SK-N-SH treated with all-trans-retinoic acid at 6 μM for 48 hours (cell line): Measurements from ENCODE around the gene PRR5.
A peak's percentile ranks its signal among the peaks of the same experiment; 100 is the strongest.

Experiments
- ATAC-seq: fragments of 200-7000 bp; cut with Tn5 transposase; 3 replicates; pipeline ENCODE4 v1.9.1; 2020; ENCODE audit warnings: mild to moderate bottlenecking, moderate library complexity
- ARNTL ChIP-seq: fragments of 450-650 bp; formaldehyde crosslinking; IDR thresholded peaks from 2 replicates; pipeline ENCODE4 v1.5.0; 2020; ENCODE audit warnings: low read depth, mild to moderate bottlenecking, moderate library complexity, borderline replicate concordance
- BACH2 ChIP-seq: fragments of 250-450 bp; sonication (Bioruptor Pico); IDR thresholded peaks from 2 replicates; pipeline ENCODE4 v1.9.0; 2021; ENCODE audit warnings: mild to moderate bottlenecking, borderline replicate concordance
- CSDC2 ChIP-seq: fragments of 250-450 bp; sonication (Bioruptor Pico); IDR thresholded peaks from 2 replicates; pipeline ENCODE4 v1.5.0; 2020; ENCODE audit warnings: mild to moderate bottlenecking, moderate library complexity
- ESRRG ChIP-seq: fragments of 250-450 bp; sonication (Bioruptor Pico); IDR thresholded peaks from 2 replicates; pipeline ENCODE4 v1.6.1; 2021; ENCODE audit warnings: mild to moderate bottlenecking
- GLIS3 ChIP-seq: fragments of 250-450 bp; sonication (Bioruptor Pico); IDR thresholded peaks from 2 replicates; pipeline ENCODE4 v1.5.0; 2020; ENCODE audit warnings: mild to moderate bottlenecking, moderate library complexity
- OSR1 ChIP-seq: fragments of 250-450 bp; sonication (Bioruptor Pico); IDR thresholded peaks from 2 replicates; pipeline ENCODE4 v1.8.0; 2022; ENCODE audit warnings: moderate library complexity, mild to moderate bottlenecking, inconsistent platforms
- RARB ChIP-seq: fragments of 250-450 bp; sonication (Bioruptor Pico); IDR thresholded peaks from 2 replicates; pipeline ENCODE4 v1.8.0; 2021; ENCODE audit warnings: mild to moderate bottlenecking, moderate library complexity
- SNAI2 ChIP-seq: fragments of 250-450 bp; sonication (Bioruptor Pico); IDR thresholded peaks from 2 replicates; pipeline ENCODE4 v1.5.0; 2020; ENCODE audit warnings: mild to moderate bottlenecking, moderate library complexity
- TCF4 ChIP-seq: fragments of 250-450 bp; sonication (Bioruptor Pico); IDR thresholded peaks from 2 replicates; pipeline ENCODE4 v1.8.0; 2021; ENCODE audit warnings: mild to moderate bottlenecking, moderate library complexity, borderline replicate concordance
- TOX ChIP-seq: fragments of 250-450 bp; sonication (Bioruptor Pico); IDR thresholded peaks from 2 replicates; pipeline ENCODE4 v1.8.0; 2021; ENCODE audit warnings: mild to moderate bottlenecking, moderate library complexity, borderline replicate concordance
- ZC3H10 ChIP-seq: fragments of 250-450 bp; sonication (Bioruptor Pico); IDR thresholded peaks from 2 replicates; pipeline ENCODE4 v1.5.1; 2021; ENCODE audit warnings: mild to moderate bottlenecking, moderate library complexity
- ZFP3 ChIP-seq: fragments of 250-450 bp; sonication (Bioruptor Pico); IDR thresholded peaks from 2 replicates; pipeline ENCODE4 v1.5.0; 2020; ENCODE audit warnings: mild to moderate bottlenecking, moderate library complexity
- ZFP30 ChIP-seq: fragments of 450-650 bp; formaldehyde crosslinking; IDR thresholded peaks from 2 replicates; pipeline ENCODE4 v1.5.0; 2022; ENCODE audit warnings: mild to moderate bottlenecking, moderate library complexity
- ZNF565 ChIP-seq: fragments of 450-650 bp; formaldehyde crosslinking; conservative IDR thresholded peaks from 2 replicates; pipeline ENCODE4 v1.5.0; 2020; ENCODE audit warnings: low read depth, mild to moderate bottlenecking, moderate library complexity
- ZNF70 ChIP-seq: fragments of 450-650 bp; formaldehyde crosslinking; IDR thresholded peaks from 2 replicates; pipeline ENCODE4 v1.5.0; 2020; ENCODE audit warnings: mild to moderate bottlenecking, moderate library complexity
- ZNF8 ChIP-seq: fragments of 450-650 bp; formaldehyde crosslinking; IDR thresholded peaks from 2 replicates; pipeline ENCODE4 v1.5.0; 2020; ENCODE audit warnings: mild to moderate bottlenecking, moderate library complexity
- TF ChIP-seq, protein P1 (sequence below): fragments of 250-450 bp; sonication (Bioruptor Pico); IDR thresholded peaks from 2 replicates; pipeline ENCODE4 v1.8.0; 2020; ENCODE audit warnings: mild to moderate bottlenecking, moderate library complexity, borderline replicate concordance
- TF ChIP-seq, protein P2 (sequence below): fragments of 250-450 bp; sonication (Bioruptor Pico); IDR thresholded peaks from 2 replicates; pipeline ENCODE4 v1.5.1; 2021; ENCODE audit warnings: mild to moderate bottlenecking, moderate library complexity
- TF ChIP-seq, protein P3 (sequence below): fragments of 250-450 bp; sonication (Bioruptor Pico); IDR thresholded peaks from 2 replicates; pipeline ENCODE4 v1.5.0; 2020; ENCODE audit warnings: mild to moderate bottlenecking, moderate library complexity
- TF ChIP-seq, protein P4 (sequence below): fragments of 250-450 bp; sonication (Bioruptor Pico); IDR thresholded peaks from 2 replicates; pipeline ENCODE4 v1.5.1; 2020; ENCODE audit warnings: low read depth, mild to moderate bottlenecking, moderate library complexity

The PRR5 gene

DNA sequence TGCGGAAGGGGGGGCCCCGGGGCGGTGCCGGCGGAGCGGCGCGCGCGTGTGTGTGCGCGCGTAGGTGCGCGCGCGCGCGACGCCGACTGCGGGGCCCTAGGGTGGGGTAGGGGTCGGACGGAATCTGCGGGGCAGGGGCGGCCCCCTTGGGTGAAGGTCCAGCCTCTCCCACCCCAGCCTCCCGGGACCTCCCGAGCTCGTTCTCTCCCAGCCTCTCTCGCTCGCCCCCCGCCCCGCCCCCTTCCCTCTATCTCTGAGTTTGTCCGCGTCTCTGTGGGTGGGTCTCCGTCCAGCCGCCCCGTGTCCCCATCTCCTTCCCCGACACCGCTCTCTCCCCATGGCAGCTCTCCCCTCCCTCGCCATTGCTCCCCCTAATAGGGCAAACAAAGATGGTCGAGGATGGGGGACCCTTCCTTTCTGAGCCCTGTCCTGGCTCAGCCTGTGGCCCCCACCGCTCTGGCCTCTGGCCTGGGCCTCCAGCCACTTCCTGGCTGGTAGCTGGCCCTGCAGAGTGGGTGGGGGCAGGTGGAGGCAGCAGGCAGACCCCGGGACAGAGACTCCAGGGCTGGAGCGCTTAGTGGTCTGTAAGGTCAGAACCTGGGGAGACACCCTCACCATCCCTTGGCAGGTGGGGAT lies 33.0 kb upstream of the PRR5 start:
- no peak for ATAC-seq

DNA sequence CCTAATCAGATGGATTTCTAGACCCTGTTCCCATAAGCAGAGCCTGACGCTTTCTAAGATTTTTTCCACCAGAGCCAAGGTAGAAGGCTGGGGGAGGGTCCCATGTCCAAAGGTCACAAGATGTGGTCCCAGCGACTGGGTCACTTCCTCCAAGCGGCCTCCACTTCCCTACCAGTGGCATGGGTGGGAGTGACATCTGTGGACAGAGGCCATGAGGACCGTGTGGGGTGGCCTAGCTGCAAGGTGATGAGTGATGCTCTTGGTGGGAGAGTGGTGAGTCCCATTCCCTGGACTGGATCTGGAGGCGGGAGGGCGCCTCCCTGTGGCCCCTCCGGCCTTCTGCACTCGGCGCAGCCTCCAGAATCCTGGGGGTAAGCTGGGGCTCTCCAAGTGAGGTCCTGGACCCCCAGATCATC lies 32.4 kb upstream of the PRR5 start:
- TF ChIP-seq, protein P1, sequence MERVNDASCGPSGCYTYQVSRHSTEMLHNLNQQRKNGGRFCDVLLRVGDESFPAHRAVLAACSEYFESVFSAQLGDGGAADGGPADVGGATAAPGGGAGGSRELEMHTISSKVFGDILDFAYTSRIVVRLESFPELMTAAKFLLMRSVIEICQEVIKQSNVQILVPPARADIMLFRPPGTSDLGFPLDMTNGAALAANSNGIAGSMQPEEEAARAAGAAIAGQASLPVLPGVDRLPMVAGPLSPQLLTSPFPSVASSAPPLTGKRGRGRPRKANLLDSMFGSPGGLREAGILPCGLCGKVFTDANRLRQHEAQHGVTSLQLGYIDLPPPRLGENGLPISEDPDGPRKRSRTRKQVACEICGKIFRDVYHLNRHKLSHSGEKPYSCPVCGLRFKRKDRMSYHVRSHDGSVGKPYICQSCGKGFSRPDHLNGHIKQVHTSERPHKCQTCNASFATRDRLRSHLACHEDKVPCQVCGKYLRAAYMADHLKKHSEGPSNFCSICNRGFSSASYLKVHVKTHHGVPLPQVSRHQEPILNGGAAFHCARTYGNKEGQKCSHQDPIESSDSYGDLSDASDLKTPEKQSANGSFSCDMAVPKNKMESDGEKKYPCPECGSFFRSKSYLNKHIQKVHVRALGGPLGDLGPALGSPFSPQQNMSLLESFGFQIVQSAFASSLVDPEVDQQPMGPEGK (CRISPR knock-in tag): no peak
- ATAC-seq: peak; percentile 49

More for the DNA sequence above, 33.0 kb upstream of the PRR5 start:
- TF ChIP-seq ESRRG (CRISPR knock-in tag) (no peak), TCF4 (CRISPR knock-in tag) (no peak), GLIS3 (no peak), TOX (no peak), OSR1 (CRISPR knock-in tag) (no peak), RARB (CRISPR knock-in tag) (no peak), ZNF70 (CRISPR knock-in tag) (no peak), ZNF8 (CRISPR knock-in tag) (no peak), ARNTL (CRISPR knock-in tag) (no peak)
- TF ChIP-seq, protein P1 (CRISPR knock-in tag): no peak
- TF ChIP-seq, protein P2, sequence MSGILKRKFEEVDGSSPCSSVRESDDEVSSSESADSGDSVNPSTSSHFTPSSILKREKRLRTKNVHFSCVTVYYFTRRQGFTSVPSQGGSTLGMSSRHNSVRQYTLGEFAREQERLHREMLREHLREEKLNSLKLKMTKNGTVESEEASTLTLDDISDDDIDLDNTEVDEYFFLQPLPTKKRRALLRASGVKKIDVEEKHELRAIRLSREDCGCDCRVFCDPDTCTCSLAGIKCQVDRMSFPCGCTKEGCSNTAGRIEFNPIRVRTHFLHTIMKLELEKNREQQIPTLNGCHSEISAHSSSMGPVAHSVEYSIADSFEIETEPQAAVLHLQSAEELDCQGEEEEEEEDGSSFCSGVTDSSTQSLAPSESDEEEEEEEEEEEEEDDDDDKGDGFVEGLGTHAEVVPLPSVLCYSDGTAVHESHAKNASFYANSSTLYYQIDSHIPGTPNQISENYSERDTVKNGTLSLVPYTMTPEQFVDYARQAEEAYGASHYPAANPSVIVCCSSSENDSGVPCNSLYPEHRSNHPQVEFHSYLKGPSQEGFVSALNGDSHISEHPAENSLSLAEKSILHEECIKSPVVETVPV (CRISPR knock-in tag): no peak
- TF ChIP-seq, protein P3, sequence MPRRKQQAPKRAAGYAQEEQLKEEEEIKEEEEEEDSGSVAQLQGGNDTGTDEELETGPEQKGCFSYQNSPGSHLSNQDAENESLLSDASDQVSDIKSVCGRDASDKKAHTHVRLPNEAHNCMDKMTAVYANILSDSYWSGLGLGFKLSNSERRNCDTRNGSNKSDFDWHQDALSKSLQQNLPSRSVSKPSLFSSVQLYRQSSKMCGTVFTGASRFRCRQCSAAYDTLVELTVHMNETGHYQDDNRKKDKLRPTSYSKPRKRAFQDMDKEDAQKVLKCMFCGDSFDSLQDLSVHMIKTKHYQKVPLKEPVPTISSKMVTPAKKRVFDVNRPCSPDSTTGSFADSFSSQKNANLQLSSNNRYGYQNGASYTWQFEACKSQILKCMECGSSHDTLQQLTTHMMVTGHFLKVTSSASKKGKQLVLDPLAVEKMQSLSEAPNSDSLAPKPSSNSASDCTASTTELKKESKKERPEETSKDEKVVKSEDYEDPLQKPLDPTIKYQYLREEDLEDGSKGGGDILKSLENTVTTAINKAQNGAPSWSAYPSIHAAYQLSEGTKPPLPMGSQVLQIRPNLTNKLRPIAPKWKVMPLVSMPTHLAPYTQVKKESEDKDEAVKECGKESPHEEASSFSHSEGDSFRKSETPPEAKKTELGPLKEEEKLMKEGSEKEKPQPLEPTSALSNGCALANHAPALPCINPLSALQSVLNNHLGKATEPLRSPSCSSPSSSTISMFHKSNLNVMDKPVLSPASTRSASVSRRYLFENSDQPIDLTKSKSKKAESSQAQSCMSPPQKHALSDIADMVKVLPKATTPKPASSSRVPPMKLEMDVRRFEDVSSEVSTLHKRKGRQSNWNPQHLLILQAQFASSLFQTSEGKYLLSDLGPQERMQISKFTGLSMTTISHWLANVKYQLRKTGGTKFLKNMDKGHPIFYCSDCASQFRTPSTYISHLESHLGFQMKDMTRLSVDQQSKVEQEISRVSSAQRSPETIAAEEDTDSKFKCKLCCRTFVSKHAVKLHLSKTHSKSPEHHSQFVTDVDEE: no peak
- TF ChIP-seq, protein P4, sequence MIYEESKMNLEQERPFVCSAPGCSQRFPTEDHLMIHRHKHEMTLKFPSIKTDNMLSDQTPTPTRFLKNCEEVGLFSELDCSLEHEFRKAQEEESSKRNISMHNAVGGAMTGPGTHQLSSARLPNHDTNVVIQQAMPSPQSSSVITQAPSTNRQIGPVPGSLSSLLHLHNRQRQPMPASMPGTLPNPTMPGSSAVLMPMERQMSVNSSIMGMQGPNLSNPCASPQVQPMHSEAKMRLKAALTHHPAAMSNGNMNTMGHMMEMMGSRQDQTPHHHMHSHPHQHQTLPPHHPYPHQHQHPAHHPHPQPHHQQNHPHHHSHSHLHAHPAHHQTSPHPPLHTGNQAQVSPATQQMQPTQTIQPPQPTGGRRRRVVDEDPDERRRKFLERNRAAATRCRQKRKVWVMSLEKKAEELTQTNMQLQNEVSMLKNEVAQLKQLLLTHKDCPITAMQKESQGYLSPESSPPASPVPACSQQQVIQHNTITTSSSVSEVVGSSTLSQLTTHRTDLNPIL (CRISPR knock-in tag): no peak
- TF ChIP-seq, all 23 proteins: peak for 0

DNA sequence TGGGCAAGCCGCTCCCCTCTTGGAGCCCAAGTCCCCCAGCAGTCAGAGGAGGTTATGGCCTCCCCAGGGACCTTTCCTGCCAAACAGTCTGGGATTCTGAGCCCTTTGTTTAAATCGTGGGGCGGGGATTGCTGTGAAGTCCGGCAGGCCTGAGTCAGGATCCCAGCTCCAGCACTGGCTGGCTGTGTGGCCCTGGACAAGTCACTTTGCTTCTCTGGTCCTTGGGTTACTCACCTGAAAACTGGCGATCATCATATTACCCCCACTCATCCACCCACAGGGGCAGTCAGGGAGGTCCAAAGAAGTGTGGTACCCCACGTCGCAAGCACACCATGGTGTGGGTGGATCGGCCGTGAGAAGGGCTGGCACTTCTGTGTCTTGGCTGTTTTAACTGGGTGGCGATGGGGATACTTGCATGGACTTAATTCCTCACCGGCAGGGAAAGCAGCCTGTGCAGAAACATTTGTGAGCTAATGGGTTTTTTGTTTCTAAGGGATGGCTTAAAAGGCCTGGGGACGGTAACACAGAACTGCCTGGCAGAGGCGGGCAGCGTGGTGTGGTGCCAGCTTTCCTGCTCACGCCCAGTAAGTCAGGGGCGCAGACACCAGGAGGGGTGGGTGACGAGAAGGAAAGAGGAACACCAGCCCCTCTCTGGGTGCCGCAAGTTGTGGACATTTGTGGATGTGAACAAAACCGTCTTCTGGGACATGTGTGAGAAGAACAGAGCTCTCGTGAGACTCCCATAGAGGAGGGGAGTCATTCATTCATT lies 31.6 kb upstream of the PRR5 start:
- no peak for ATAC-seq
- TF ChIP-seq SNAI2 (CRISPR knock-in tag): no peak
- no peak for TF ChIP-seq ESRRG (CRISPR knock-in tag)
- no peak for TF ChIP-seq ZNF70 (CRISPR knock-in tag)
- no peak for TF ChIP-seq GLIS3
- no peak for TF ChIP-seq CSDC2 (CRISPR knock-in tag)
- TF ChIP-seq ZFP3 (CRISPR knock-in tag): no peak
- TF ChIP-seq ZFP30 (CRISPR knock-in tag): no peak
- TF ChIP-seq TOX: no peak
- no peak for TF ChIP-seq ZC3H10
- TF ChIP-seq RARB (CRISPR knock-in tag): no peak
- no peak for TF ChIP-seq ZNF565 (CRISPR knock-in tag)
- TF ChIP-seq ARNTL (CRISPR knock-in tag): no peak
- TF ChIP-seq, protein P1 (CRISPR knock-in tag): no peak
- TF ChIP-seq TCF4 (CRISPR knock-in tag): no peak
- TF ChIP-seq, protein P4 (CRISPR knock-in tag): no peak
- TF ChIP-seq BACH2 (CRISPR knock-in tag): no peak
